Type B pancreatic cell (in vitro differentiated cells): Measurements from ENCODE around the gene GFER. TPM values are rescaled to one million over a fixed set of nuclear protein-coding genes. Genes with fewer than 3 reads are reported as not detected.
A peak's percentile ranks its signal among the peaks of the same experiment; 100 is the strongest.

ENCODE experiments used
- DNase-seq: peaks from one replicate; pipeline ENCODE4 v3.0.0; 2021; ENCODE audit warnings: mixed read lengths; ENCODE audit not compliant: unreplicated experiment; ENCODE audit errors: extremely low spot score
- H3K27ac Mint-ChIP-seq: 2 replicates; pipeline ENCODE4 v1.8.0; 2021; ENCODE audit warnings: mild to moderate bottlenecking, mixed read lengths
- H3K27me3 Mint-ChIP-seq: 2 replicates; pipeline ENCODE4 v1.8.0; 2021; ENCODE audit warnings: mixed read lengths
- H3K36me3 Mint-ChIP-seq: 2 replicates; pipeline ENCODE4 v1.8.0; 2021; ENCODE audit warnings: mixed read lengths
- H3K4me1 Mint-ChIP-seq: one replicate; pipeline ENCODE4 v1.8.0; 2021; ENCODE audit warnings: mixed read lengths; ENCODE audit not compliant: unreplicated experiment
- H3K4me3 Mint-ChIP-seq: 2 replicates; pipeline ENCODE4 v1.8.0; 2021; ENCODE audit warnings: mild to moderate bottlenecking, mixed read lengths
- H3K9me3 Mint-ChIP-seq: 2 replicates; pipeline ENCODE4 v1.8.0; 2021; ENCODE audit warnings: mixed read lengths
- total RNA-seq: library from RNA; stranded (reverse); gene quantifications from 2 replicates; pipeline ENCODE4 v1.2.1, GENCODE V29; 2021; ENCODE audit warnings: low replicate concordance
- TF ChIP-seq, protein P1 (sequence below): fragments of 200-600 bp; sonication (generic); conservative IDR thresholded peaks from 2 replicates; pipeline ENCODE4 v1.5.0; 2021; ENCODE audit warnings: antibody characterized with exemption, mild to moderate bottlenecking

The GFER gene
- total RNA-seq, 1 donor from 2014 or later: 31.6 TPM

DNA sequence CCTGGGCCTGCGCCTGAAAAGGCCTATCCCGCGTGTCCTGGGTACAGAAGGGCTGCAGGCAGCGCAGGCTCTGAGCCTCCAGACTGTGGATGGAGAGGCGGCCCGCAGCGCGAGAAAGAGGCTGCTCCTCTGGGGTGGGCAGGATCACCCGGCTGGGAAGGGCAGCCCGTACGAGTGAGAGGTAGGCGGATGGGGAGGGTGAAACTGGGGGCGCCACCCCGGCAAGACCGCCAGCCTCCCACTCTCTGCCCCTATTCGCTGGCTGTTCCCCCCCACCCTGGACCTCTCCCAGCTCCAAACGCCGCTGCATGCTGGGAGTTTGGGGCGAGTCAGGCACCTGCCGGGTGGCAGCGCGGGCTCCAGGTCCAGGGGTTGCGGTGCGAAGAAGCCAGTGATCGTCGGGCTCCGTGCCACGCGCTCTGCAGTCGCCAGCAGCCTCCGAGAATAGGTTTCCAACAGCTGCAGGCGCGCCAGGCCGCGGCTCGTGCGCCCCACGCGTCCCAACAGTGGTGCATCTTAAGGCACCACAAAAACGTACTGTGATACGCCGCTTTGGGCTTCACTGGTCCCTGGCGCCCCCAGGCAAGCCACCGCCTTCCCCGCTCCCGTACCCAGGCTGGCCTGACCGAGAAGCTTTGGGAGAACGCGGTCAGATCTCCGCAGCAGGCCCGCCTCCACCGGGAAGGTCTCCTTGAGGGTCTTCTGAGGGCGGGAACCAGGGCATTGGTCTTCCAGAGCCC lies 3.8 kb upstream of the GFER start:
- DNase-seq: no peak
- no peak overlapping the region for H3K4me3 Mint-ChIP-seq
- H3K9me3 Mint-ChIP-seq: no peaks in the 10 kb centered on the region
- H3K36me3 Mint-ChIP-seq: no peaks in the 10 kb centered on the region
- H3K27ac Mint-ChIP-seq: no peak overlapping the region
- TF ChIP-seq, protein P1, sequence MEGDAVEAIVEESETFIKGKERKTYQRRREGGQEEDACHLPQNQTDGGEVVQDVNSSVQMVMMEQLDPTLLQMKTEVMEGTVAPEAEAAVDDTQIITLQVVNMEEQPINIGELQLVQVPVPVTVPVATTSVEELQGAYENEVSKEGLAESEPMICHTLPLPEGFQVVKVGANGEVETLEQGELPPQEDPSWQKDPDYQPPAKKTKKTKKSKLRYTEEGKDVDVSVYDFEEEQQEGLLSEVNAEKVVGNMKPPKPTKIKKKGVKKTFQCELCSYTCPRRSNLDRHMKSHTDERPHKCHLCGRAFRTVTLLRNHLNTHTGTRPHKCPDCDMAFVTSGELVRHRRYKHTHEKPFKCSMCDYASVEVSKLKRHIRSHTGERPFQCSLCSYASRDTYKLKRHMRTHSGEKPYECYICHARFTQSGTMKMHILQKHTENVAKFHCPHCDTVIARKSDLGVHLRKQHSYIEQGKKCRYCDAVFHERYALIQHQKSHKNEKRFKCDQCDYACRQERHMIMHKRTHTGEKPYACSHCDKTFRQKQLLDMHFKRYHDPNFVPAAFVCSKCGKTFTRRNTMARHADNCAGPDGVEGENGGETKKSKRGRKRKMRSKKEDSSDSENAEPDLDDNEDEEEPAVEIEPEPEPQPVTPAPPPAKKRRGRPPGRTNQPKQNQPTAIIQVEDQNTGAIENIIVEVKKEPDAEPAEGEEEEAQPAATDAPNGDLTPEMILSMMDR: no peak
- peaks cover 11% of the 10 kb centered on the region for H3K4me1 Mint-ChIP-seq
- H3K27me3 Mint-ChIP-seq: peaks cover 41% of the 10 kb centered on the region

DNA sequence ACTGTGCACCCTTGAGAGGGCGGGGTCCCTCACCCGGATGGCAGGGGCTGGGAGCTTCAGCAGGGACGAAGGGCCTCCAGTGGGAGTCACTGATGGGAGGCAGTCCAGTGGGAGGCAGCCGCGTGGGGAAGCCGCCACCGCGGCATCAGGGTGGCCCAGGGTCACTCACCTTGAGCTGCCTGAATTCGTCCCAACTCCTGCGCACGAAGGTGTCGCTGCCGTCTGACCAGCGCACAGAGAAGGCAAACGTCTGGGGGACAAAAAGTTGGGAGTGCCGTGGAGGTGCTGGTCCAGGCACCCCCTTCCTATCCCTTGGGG lies 3.3 kb upstream of the GFER start:
- H3K4me3 Mint-ChIP-seq: no peak overlapping the region
- peaks cover 11% of the 10 kb centered on the region for H3K4me1 Mint-ChIP-seq
- no peak overlapping the region for H3K27ac Mint-ChIP-seq

GRCh38 chr16:1981398-1981836 lies 2.6 kb upstream of the GFER start, which contains the start of gene NOXO1:
TSS of gene NOXO1 (minus strand) at chr16:1981469. CDS start at chr16:1981179, 290 bp downstream.
- Mint-ChIP-seq H3K4me1 (peaks cover 11% of the 10 kb centered on the region), H3K9me3 (no peaks in the 10 kb centered on the region), H3K27me3 (peaks cover 41% of the 10 kb centered on the region), H3K27ac (peak within 1 kb of the TSS; percentile 56), H3K36me3 (no peaks in the 10 kb centered on the region), H3K4me3 (peak within 1 kb of the TSS; percentile 57)
- DNase-seq: no peak
- TF ChIP-seq, protein P1: no peak

More for the DNA sequence above, 3.3 kb upstream of the GFER start:
- Mint-ChIP-seq H3K9me3 (no peaks in the 10 kb centered on the region), H3K27me3 (peaks cover 41% of the 10 kb centered on the region), H3K36me3 (no peaks in the 10 kb centered on the region)
- no peak for DNase-seq
- TF ChIP-seq, protein P1: no peak

- peak overlapping the region; percentile 56 for H3K27ac Mint-ChIP-seq
- H3K36me3 Mint-ChIP-seq: no peaks in the 10 kb centered on the region
- H3K9me3 Mint-ChIP-seq: no peaks in the 10 kb centered on the region
- no peak overlapping the region for H3K4me3 Mint-ChIP-seq
- TF ChIP-seq, protein P1: no peak
- DNase-seq: no peak
- peaks cover 41% of the 10 kb centered on the region for H3K27me3 Mint-ChIP-seq
- peaks cover 11% of the 10 kb centered on the region for H3K4me1 Mint-ChIP-seq
Observed at GRCh38 chr16:1982013-1982433, 2.0 kb upstream of the GFER start.

DNA sequence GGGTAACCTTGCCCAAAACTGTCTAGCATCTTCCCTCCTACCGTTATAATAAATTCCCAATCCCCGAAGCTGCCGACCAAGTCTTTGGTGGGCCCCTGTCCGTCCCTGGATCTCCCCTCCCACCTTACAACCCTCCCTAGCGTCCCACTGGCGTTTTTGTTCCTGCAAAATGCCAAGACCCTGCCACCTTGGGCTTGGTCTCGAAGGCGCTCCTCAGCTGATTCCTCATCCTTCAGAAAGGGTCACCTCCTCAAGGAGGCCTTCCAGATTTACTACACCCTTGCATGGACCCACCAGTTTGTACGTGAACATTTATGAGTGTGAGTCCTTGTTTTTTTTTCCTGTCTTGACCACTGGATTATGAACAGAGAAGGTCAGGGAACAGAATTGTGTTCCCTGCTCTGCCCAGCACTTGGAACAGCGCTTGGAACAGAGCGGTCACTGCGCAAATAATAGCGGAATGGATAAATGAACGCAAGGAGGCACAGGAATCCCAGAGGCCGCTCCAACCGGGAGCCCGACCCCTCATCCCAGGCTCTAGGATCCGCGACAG lies 926 bp upstream of the GFER start:
- Mint-ChIP-seq H3K27ac (peak overlapping the region; percentile 56), H3K4me3 (peak overlapping the region; percentile 83), H3K4me1 (peaks cover 11% of the 10 kb centered on the region), H3K27me3 (peaks cover 44% of the 10 kb centered on the region), H3K9me3 (no peaks in the 10 kb centered on the region), H3K36me3 (no peaks in the 10 kb centered on the region)
- TF ChIP-seq, protein P1: no peak
- DNase-seq: no peak
